OCI-M2 (cell line): ENCODE measurements around the gene TFCP2.

Source experiments
- DNase-seq: peaks from one replicate; lab custom pipeline; 2025; ENCODE audit not compliant: unreplicated experiment; lab: John Stamatoyannopoulos, UW

TFCP2 gene

GRCh38 chr12:51160814-51161459, 12.0 kb downstream of the TFCP2 start:
- DNase-seq: no peak

- no peak for DNase-seq
These were observed 16.6 kb downstream of the TFCP2 start for GRCh38 chr12:51156245-51156765.

- no peak for DNase-seq
These were observed 20.0 kb downstream of the TFCP2 start for GRCh38 chr12:51152953-51153352.

- no peak for DNase-seq
These were observed 22.2 kb downstream of the TFCP2 start for GRCh38 chr12:51150777-51151176.

GRCh38 chr12:51147309-51147708, 25.6 kb downstream of the TFCP2 start:
- DNase-seq: no peak

- no peak for DNase-seq
These were observed 33.6 kb downstream of the TFCP2 start for GRCh38 chr12:51139292-51139844.

- DNase-seq: no peak
These were observed 40.2 kb downstream of the TFCP2 start for GRCh38 chr12:51132693-51133092.

- DNase-seq: no peak
These were observed 41.0 kb downstream of the TFCP2 start for GRCh38 chr12:51131745-51132521.

- DNase-seq: no peak
These were observed 44.0 kb downstream of the TFCP2 start for GRCh38 chr12:51128919-51129318.

GRCh38 chr12:51127050-51127729, 45.7 kb downstream of the TFCP2 start:
- DNase-seq: no peak

- no peak for DNase-seq
These were observed 46.6 kb downstream of the TFCP2 start for GRCh38 chr12:51126297-51126696.

GRCh38 chr12:51124504-51124903, 48.4 kb downstream of the TFCP2 start:
- no peak for DNase-seq

GRCh38 chr12:51122844-51123243, 50.1 kb downstream of the TFCP2 start:
- no peak for DNase-seq

GRCh38 chr12:51118706-51119105, 54.2 kb downstream of the TFCP2 start:
- DNase-seq: no peak

GRCh38 chr12:51115533-51115932, 57.4 kb downstream of the TFCP2 start:
- no peak for DNase-seq

GRCh38 chr12:51108136-51108535, 64.8 kb downstream of the TFCP2 start:
- DNase-seq: no peak

- DNase-seq: no peak
These were observed 69.0 kb downstream of the TFCP2 start for GRCh38 chr12:51103977-51104376.

- DNase-seq: no peak
These were observed 74.3 kb downstream of the TFCP2 start for GRCh38 chr12:51098611-51099010.

GRCh38 chr12:51090705-51091229, 82.2 kb downstream of the TFCP2 start:
- DNase-seq: no peak

GRCh38 chr12:51087818-51088217, 85.1 kb downstream of the TFCP2 start:
- DNase-seq: no peak

GRCh38 chr12:51086933-51087332, 86.0 kb downstream of the TFCP2 start:
- DNase-seq: no peak
